ENCODE results near the gene KDM3A.

The KDM3A gene

DNA sequence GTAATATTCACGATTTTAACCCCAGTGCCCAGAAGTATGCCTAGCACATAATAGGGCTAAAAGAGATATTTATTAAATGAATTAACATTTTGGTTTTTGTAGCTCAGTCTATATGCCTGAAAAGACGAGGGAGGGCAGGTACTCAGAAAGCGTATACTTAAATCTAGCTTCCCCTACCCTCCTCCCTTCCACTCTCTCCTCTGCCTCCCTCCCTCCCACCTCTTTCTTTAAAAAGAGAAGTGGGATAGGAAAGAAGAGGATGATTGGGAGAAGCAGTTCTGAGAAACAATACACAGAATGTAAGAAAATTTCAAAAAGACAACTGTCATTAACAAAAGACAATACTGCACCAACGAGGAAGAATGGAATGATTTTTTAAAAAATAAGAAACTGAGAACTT is 82.3 kb downstream of the KDM3A start:
- DNase-seq: no peak

- no peak for DNase-seq
These were observed 84.5 kb downstream of the KDM3A start for GRCh38 chr2:86525421-86526340.

DNA sequence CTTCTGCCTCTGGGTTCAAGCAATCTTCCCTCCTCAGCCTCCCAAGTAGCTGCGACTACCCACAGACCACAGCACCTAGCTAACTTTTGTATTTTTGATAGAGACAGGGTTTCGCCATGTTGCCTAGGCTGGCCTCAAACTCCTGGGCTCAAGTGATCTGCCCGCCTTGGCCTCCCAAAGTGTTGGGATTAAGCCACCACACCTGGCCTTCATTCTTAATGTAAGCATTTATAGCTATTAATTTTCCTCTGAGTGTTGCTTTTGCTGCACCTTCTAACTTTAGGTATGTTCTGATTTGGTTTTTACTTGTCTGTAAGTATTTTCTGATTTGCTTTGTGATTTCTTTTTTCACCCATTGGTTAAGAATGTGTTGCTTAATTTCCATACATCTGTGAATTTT is 92.4 kb downstream of the KDM3A start:
- DNase-seq: no peak

DNA sequence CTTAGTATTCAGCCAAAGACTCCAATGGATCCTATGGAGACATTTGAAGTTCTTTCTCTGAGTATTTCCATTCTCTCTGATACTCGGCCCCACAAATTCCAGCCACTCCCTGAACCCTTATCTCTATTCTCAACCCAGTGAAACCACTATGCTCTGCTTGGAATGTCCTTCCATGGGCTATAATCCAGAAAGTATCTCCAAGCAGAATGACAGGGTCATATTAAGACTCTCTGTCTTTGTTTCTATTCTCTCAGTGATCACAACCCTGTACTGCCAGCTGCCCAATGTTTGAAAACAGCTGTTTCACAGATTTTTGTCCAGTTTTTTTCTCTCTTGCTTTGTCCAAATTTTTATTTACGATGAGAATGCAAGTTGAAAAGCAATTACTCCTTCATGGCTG is 100.2 kb downstream of the KDM3A start:
- DNase-seq: no peak

Measured in activated CD8-positive, alpha-beta memory T cell treated with anti-CD3 and anti-CD28 coated beads, Interleukin-2, amount 50 U/mL, for 48 hours (primary cell).